Activated CD4-positive, alpha-beta T cell treated with anti-CD3 and anti-CD28 coated beads for 1 hour (primary cell): Measurements from ENCODE around the gene RASL12.
"Not testable (repeated sequence)": the region's sequence is repeated elsewhere in the genome, so short reads cannot be mapped to it uniquely, and the experiment has no call there.

Source experiments
- DNase-seq: peaks from one replicate; pipeline ENCODE4 v3.0.0-alpha.2; 2020

Gene RASL12

GRCh38 chr15:65026756-65027155 is 41.0 kb downstream of the RASL12 start:
- DNase-seq: no peak

- no peak for DNase-seq
Observed at GRCh38 chr15:65021488-65021887, 46.3 kb downstream of the RASL12 start.

- no peak for DNase-seq
Observed at GRCh38 chr15:65020419-65020818, 47.4 kb downstream of the RASL12 start.

DNA sequence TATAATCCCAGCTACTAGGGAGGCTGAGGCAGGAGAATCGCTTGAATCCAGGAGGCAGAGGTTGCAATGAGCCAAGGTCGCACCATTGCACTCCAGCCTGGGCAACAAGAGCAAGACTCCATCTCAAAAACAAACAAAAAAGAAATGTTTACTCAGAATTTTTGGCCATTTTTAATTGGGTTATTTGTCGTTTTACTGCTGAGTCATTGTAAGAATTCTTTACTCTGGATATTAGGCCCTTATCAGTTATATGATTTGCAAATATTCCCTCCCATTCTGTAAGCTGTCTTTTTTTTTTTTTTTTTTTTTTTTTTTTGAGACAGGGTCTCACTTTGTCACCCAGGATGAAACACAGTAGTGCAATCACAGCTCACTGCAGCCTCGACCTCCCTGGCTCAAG is 56.6 kb downstream of the RASL12 start:
- DNase-seq: not testable (repeated sequence)

GRCh38 chr15:65008983-65009382 is 58.8 kb downstream of the RASL12 start:
- DNase-seq: no peak

DNA sequence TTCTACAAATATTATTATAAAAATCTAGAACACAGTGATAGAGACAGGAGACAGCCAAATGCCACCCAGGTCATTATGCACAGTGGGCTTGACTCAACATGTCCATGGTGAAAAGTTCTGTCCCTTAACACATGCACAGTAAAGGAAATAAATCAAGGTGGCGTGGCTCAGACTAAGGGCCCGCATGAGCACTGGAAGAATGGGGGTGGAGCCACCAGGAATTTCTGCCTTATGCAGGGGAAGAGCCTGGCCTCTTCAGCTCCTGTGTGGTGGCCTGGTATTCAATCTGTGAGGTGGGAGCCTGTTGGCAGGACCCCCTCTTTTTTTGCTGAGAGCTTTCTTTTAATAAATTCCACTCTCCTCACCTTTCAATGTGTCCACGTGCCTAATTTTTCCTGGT is 60.9 kb downstream of the RASL12 start:
- no peak for DNase-seq

GRCh38 chr15:65004993-65005392 is 62.8 kb downstream of the RASL12 start:
- DNase-seq: no peak
